HG03066 (cell line): ENCODE measurements around the gene LZTFL1.

Experiments
- ATAC-seq: cut with Tn5 transposase; IDR thresholded peaks from one replicate; pipeline ENCODE4 v1.9.1; 2021; ENCODE audit warnings: low read depth; ENCODE audit not compliant: unreplicated experiment

LZTFL1 gene

DNA sequence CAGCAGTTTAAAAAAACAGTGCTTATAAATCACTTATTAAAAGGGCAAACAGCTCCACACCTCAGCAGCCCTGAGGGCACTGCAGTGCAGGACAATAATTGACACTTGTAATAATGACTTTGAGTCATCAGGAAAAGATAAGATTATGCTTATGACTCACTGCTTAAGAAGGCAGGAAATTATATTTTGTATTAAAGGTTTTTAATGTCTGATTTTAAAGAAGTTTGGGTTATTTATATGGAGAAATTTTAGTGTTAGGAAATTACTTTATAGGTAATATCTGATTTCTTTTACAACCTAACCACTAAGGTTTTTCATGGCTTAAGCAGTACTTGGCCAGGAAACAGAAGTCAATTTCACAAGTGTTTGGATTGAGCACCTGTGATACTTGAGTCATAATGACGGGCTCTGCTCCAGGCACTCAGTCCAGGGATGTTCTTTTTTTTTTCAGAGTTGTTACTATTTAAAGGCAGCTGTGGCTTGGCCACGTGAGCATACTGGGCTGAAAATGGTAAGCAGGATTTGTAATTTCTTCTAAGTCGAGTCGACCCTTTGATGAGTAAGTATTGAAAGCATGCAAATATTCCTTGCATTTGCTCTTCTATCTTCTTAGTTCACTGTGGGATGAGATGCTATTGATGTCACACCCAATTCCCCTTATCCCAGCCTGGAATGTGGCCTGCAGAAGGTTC is 23.9 kb downstream of the LZTFL1 start:
- no peak for ATAC-seq

DNA sequence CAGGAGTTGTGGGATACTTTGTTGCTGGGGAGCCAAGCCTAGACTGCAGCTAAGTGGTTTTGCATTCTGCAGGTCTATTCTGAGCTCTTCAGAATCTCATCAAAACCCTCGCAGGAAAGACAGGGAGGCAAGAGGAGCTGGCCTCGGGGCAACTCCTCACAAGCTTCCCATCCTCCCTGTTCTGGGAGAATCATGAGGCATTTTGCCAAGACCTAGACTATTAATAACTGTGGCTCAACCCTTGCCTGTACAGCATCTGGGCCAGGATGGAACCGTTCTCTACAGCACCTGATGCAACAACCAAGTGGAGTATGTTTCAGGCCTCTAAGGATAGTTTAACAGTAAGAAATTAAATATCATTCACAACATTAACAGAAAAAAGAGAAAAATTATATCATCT is 25.4 kb downstream of the LZTFL1 start:
- ATAC-seq: no peak

GRCh38 chr3:45814322-45814721 is 27.6 kb downstream of the LZTFL1 start:
- ATAC-seq: no peak

DNA sequence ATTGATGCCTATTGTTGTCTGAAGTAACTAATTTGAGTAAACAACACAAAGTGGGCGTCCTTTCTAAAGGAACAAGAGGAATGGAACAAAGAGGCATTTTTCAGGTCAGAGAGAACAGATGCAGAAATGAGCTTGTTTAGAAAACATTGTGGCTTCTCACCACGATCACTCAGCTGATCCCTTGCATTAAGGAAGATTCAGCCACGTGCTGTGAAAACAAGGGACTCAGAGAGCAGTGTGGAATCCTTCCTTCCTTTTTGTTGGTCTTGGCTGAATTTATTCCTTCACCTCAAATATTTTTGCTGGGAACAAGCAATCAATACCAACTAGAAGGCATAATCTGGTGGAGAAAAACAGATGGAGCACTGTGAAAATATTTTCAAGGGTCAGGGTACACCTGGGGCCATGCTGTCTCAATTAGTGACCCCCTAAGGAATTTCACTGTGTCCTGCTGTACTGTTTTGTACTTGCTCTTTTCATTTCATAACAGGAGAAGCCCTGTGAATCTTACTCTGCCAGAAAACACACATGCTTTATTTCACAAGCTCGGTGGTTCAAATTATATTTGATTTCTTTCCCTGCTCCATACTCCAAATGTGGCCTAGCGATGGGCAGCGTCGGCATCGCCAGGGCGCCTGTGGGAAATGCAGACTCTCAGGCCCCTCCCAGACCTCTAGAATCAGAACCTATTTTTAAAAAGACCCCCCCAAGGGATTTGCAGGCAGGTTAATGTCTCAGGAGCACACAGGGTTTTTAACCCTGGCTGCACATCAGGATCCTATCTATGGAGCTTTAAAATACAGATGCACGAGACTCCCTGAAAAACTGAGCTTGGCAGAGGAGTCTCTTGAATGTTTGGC is 34.0 kb downstream of the LZTFL1 start:
- no peak for ATAC-seq

DNA sequence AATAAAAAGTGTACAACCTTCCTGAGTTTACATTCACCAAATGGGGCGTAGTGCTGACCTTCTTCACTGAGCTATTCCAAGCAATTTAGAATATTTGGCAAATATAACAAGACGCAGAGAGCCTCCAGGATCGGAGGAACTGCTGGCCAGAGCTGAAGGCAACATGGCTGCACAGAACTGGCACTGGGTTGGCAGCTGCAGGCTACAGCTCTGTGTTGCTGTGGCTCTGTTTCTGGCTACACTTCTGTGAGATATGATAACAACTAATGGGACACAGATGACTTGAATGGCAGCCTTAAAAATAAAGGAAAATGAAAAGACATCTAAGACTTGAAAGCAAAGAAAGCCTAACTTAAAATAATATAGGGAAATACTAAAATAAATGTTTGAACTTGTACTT is 34.8 kb downstream of the LZTFL1 start:
- ATAC-seq: no peak

- no peak for ATAC-seq
Observed at GRCh38 chr3:45806072-45806471, 35.8 kb downstream of the LZTFL1 start.

GRCh38 chr3:45803252-45803935 is 38.5 kb downstream of the LZTFL1 start:
- no peak for ATAC-seq

DNA sequence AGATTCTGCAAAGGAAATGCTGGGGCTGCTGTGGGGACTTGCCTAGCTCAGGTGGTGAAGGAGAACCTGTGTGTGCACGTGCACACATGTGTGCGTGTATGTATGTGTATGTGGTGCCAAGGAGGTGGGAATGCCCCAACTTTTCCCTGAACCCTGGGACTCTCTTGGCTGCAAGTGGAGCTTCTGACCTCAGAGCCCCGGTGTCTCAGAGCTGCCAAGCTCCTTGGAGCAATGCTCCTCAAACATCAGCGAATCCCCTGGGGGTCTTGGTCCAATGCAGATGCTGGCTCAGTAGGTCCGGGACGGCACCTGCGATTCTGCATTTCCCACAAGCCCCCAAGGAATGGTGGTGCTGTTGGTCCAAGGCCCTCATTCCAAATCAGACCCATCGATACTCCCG is 39.8 kb downstream of the LZTFL1 start:
- ATAC-seq: no peak

- ATAC-seq: no peak
Observed at GRCh38 chr3:45800611-45801010, 41.3 kb downstream of the LZTFL1 start.

DNA sequence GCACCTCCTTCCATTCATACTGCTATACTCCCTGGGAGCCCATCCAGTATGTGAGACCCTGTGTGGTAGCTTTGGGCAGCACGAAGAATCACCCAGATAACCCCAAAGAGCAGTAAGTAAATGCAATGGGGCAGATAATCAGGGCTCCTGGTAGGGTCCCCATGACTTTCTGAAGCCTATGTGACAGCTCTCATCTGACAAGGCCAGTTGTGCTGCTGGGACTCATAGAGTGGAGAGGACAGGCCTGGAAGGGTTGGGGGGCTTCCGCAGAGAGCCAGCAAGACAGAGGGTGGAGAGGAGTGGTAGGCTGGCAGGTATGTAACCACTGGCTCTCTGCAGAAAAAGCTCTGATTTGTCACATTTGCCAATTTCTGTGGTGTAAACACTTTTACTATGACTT is 42.3 kb downstream of the LZTFL1 start:
- no peak for ATAC-seq

GRCh38 chr3:45798034-45798433 is 43.9 kb downstream of the LZTFL1 start:
- ATAC-seq: no peak

DNA sequence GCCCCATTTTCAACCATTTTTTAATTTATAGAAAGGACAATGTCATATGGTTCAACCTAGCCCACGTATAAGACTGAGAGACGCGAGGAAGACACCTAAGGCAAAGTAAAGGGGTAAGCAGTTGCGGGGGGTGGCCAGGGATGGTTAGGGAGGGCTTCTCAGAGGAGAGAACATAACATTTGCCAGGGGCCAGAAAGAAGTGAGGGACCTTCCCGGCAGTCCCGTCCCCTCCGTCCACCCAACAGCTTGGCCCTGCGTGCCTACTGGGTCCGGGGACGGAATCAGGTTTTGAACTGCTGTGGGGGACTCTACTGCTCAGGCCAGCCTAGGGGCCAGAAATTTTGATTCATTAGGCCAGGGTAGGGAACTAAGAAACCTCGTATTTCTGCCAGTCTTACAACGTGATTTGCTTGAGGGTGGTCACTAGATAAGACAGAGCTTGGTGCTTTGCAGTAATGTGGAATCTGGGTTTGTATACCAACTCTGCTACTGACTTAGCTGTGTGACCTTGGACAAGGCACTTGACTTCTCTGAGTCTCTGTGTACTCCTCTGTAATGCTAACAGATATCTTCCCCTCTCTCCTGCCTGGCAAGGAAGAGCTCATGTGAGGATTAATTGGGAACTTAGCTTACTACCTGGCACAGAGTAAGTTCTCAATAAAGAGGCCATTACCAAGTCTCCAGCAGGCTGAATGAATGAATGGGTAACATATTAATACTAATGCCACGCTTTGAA is 44.8 kb downstream of the LZTFL1 start:
- no peak for ATAC-seq

DNA sequence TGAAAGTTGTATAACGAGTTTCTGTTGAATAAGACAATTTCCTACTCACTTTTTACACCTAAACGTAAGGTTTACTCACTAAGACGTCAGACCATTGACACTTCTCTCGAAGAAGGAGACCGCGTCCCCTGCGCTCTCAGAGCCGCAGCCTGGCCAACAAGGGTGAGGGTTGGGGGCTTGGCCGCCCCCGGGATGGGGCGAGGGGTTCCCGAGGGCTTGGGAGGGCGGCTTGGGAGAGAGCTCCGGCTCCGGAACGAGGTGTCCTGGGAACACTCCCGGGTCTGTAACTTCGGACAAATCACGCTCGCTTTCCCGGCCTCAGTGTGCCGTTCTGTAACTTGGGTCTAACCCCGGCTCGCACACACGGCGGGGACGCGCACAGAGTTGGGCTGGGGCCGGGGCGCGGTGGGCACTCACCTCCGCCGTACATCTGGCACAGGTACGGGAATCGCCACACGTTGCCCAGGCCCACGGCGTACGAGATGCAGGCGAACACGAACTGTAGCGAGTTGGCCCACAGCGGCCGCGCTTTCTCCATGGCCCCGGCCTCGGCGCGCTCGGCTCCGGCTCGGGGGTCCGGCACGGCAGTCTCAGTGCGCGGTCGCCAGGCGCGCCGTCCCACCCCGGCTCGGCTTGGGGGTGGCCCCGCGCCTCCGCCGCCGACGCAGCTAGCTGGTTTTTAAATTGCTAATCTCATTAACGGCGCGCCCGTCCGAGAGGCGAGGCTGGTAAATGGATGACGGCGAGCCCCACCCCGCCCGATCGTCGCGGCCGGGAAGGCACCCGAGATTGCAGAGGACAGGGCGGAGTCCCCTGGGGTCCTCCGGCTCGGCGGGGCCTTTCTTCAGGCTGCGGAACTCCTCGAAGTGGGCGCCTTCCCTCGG is 45.8 kb downstream of the LZTFL1 start, which contains the start of gene SLC6A20:
Gene SLC6A20 (minus strand): TSS at position 655 of the 884 bp plus-strand sequence. CDS start 117 bp downstream, at position 538.
- ATAC-seq: no peak

DNA sequence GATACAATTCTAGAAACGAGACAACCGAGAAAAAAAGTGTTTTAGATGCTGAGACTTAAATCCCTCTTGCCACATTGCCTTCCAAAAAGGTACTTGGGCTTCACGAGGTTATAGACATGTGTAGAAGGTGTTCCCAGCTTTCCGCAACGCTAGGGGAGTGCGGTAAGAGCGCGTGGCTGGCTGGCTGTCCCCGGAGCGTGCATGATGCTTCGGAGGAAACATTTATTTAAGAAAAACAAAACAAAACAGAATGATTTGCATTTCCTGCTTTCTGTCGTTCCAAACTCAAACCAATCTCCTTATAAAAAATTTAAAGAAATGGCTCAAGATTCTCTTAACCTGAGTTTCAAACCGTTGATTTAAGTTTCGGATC is 46.4 kb downstream of the LZTFL1 start:
- no peak for ATAC-seq

DNA sequence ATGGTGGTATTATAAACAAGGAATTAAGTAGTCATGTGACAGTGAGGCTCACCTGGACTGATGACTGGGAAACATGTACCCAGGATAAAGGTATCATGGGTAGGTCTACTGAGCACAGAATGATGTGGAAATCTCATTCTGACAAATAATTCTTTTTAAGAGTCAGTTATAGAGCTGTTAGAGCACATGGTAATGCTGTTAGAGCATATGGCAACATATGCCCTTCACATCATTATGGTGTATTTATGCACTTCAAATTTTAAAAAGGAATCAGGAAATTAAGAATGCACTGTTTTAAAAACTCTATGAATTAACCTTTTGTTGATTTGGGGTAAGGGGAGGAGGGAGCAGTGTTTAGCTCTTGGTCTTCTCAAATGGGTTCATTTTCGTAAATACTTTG is 47.3 kb downstream of the LZTFL1 start:
- no peak for ATAC-seq

GRCh38 chr3:45794177-45794560 is 47.8 kb downstream of the LZTFL1 start:
- no peak for ATAC-seq

DNA sequence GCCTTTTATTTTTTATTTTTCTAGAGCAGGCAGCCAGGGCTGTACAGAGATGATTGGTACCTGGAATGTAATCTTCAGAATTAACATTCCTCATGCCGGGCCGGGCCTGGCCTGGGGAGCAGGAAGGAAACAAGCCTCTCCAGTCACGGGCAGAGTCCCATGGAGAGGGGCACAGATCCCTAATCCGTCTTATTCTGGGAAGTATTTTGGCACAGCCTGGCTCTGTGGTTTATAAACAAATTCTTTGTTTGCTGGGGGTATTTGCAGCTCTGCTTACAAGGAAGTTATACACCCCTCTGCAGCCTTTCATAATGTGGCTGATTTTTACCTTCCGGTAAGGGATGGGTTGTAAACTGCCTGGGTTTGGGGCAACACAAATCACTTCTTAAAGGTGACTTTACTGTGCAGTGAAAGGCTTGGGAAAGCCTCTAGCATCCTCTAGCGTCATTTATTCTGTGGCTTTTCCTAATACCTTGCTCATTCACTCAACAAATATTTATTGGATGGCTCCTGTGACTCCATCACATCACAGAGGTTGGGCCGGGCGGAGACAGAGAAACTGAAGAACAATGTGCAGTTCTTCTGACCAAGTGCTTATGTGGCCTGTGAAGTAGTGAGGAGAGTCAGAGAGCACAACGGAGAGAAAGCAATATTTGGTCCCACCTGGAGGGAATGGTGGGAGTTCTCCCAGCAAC is 48.3 kb downstream of the LZTFL1 start:
- ATAC-seq: no peak

- ATAC-seq: no peak
Observed at GRCh38 chr3:45792516-45793172, 49.3 kb downstream of the LZTFL1 start.

DNA sequence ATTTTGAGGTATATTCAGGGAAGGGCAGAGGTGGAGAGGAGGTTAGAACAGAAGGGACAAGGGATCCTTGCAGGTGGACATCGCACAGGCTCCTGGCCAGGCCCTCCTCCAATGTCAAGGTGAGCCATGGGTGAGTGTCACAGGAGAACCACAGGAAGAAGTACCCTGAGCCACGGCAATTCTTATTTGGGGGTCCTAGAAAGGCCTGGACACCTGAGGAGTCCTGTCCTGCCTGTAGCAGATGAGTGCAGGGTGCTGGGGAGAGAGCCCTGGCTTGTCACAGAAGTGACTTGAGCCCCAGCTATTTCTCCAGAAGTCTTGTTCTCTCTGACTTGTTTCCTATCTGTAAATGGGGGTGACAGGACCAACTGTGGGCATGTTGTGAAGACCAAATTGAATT is 49.9 kb downstream of the LZTFL1 start:
- no peak for ATAC-seq
